H9 (cell line): ENCODE results near the gene SIDT2. TPM values are rescaled to one million over a fixed set of nuclear protein-coding genes. Genes with fewer than 3 reads are reported as not detected.

ENCODE experiments used
- DNase-seq: peaks from one replicate; pipeline ENCODE4 v3.0.0-alpha.2; 2017
- H2AFZ ChIP-seq: one replicate; pipeline ENCODE4 v1.6.1; 2013; ENCODE audit warnings: mild to moderate bottlenecking, low read length, control low read depth, moderate library complexity
- H2AK5ac ChIP-seq: 2 replicates; pipeline ENCODE4 v1.6.1; 2013; ENCODE audit warnings: low read length, control low read depth, mixed read lengths; ENCODE audit not compliant: insufficient read length
- H2BK120ac ChIP-seq: one replicate; pipeline ENCODE4 v1.6.1; 2013; ENCODE audit warnings: low read depth, mild to moderate bottlenecking, low read length, control low read depth, inconsistent platforms; ENCODE audit not compliant: poor library complexity, severe bottlenecking
- H2BK12ac ChIP-seq: 2 replicates; pipeline ENCODE4 v1.6.1; 2013; ENCODE audit warnings: low read length, control low read depth, mixed read lengths, low read depth; ENCODE audit not compliant: insufficient read length
- H2BK15ac ChIP-seq: 2 replicates; pipeline ENCODE4 v1.6.1; 2013; ENCODE audit warnings: low read depth, low read length, control low read depth
- H2BK20ac ChIP-seq: one replicate; pipeline ENCODE4 v1.6.1; 2013; ENCODE audit warnings: low read depth, mild to moderate bottlenecking, low read length, control low read depth, inconsistent platforms; ENCODE audit not compliant: poor library complexity, severe bottlenecking
- H2BK5ac ChIP-seq: 2 replicates; pipeline ENCODE4 v1.6.1; 2013; ENCODE audit warnings: low read length, control low read depth, mixed read lengths; ENCODE audit not compliant: insufficient read length
- H3K14ac ChIP-seq: 2 replicates; pipeline ENCODE4 v1.6.1; 2013; ENCODE audit warnings: low read length, control low read depth; ENCODE audit not compliant: insufficient read depth
- H3K18ac ChIP-seq: 2 replicates; pipeline ENCODE4 v1.6.1; 2013; ENCODE audit warnings: low read depth, mild to moderate bottlenecking, mixed read lengths, low read length, control low read depth; ENCODE audit not compliant: insufficient read length
- H3K23ac ChIP-seq: 2 replicates; pipeline ENCODE4 v1.6.1; 2013; ENCODE audit warnings: low read length, control low read depth, mixed read lengths, low read depth; ENCODE audit not compliant: insufficient read length
- H3K23me2 ChIP-seq: 2 replicates; pipeline ENCODE4 v1.6.1; 2013; ENCODE audit warnings: low read depth, mild to moderate bottlenecking, mixed read lengths, low read length, control low read depth; ENCODE audit not compliant: insufficient read length, poor library complexity, severe bottlenecking
- H3K27ac ChIP-seq: 2 replicates; pipeline ENCODE4 v1.5.1; 2013; ENCODE audit warnings: low read length, control low read depth, mixed read lengths, low read depth; ENCODE audit not compliant: insufficient read length
- H3K27me3 ChIP-seq: 2 replicates; pipeline ENCODE4 v1.6.1; 2013; ENCODE audit warnings: low read length, control low read depth, inconsistent platforms; ENCODE audit not compliant: insufficient read depth
- H3K4ac ChIP-seq: 2 replicates; pipeline ENCODE4 v1.6.1; 2013; ENCODE audit warnings: low read depth, mild to moderate bottlenecking, control low read depth, inconsistent platforms, low read length, moderate library complexity
- H3K4me1 ChIP-seq: 2 replicates; pipeline ENCODE4 v1.6.1; 2013; ENCODE audit warnings: low read length, control low read depth, inconsistent platforms; ENCODE audit not compliant: insufficient read depth
- H3K4me2 ChIP-seq: 2 replicates; pipeline ENCODE4 v1.6.1; 2013; ENCODE audit warnings: low read length, control low read depth, mixed read lengths; ENCODE audit not compliant: insufficient read length, insufficient read depth
- H3K56ac ChIP-seq: 2 replicates; pipeline ENCODE4 v1.6.1; 2013; ENCODE audit warnings: low read depth, mild to moderate bottlenecking, mixed read lengths, low read length, control low read depth; ENCODE audit not compliant: insufficient read length
- H3K79me1 ChIP-seq: 2 replicates; pipeline ENCODE4 v1.6.1; 2013; ENCODE audit warnings: low read depth, mild to moderate bottlenecking, moderate library complexity, low read length, control low read depth, inconsistent platforms; ENCODE audit not compliant: insufficient read depth, poor library complexity, severe bottlenecking
- H3K79me2 ChIP-seq: 2 replicates; pipeline ENCODE4 v1.6.1; 2013; ENCODE audit warnings: low read length, control low read depth, inconsistent platforms; ENCODE audit not compliant: insufficient read depth
- H3K9ac ChIP-seq: 2 replicates; pipeline ENCODE4 v1.6.1; 2013; ENCODE audit warnings: low read length, control low read depth, mixed read lengths; ENCODE audit not compliant: insufficient read length; ENCODE audit errors: extremely low read depth
- H3K9me3 ChIP-seq: one replicate; pipeline ENCODE4 v1.6.1; 2013; ENCODE audit warnings: low read depth, low read length, inconsistent platforms; ENCODE audit not compliant: control insufficient read depth
- H3T11ph ChIP-seq: one replicate; pipeline ENCODE4 v1.6.1; 2013; ENCODE audit warnings: mild to moderate bottlenecking, low read length, control low read depth, inconsistent platforms
- H4K20me1 ChIP-seq: one replicate; pipeline ENCODE4 v1.6.1; 2013; ENCODE audit not compliant: control insufficient read depth, insufficient read length, insufficient read depth
- H4K5ac ChIP-seq: 2 replicates; pipeline ENCODE4 v1.6.1; 2013; ENCODE audit warnings: low read depth, mild to moderate bottlenecking, mixed read lengths, low read length, control low read depth; ENCODE audit not compliant: insufficient read length
- H4K8ac ChIP-seq: replicated peaks from 2 replicates; pipeline ENCODE4 v1.6.1; 2013; ENCODE audit warnings: low read length, control low read depth, mixed read lengths, low read depth; ENCODE audit not compliant: insufficient read length
- H4K91ac ChIP-seq: 2 replicates; pipeline ENCODE4 v1.6.1; 2013; ENCODE audit warnings: low read depth, mild to moderate bottlenecking, moderate library complexity, mixed read lengths, low read length, control low read depth; ENCODE audit not compliant: insufficient read length
- H3K27ac Mint-ChIP-seq, 3 experiments: 2 replicates in 2 of 3; 3 replicates in 1 of 3; pipeline ENCODE4 v1.8.0; 2020 to 2021; ENCODE audit warnings: mixed read lengths in 3 of 3, mild to moderate bottlenecking in 1 of 3, moderate library complexity in 1 of 3
- H3K27me3 Mint-ChIP-seq: 2 replicates; pipeline ENCODE4 v1.8.0; 2021; ENCODE audit warnings: low read depth, mild to moderate bottlenecking, moderate library complexity, mixed read lengths
- H3K36me3 Mint-ChIP-seq, 3 experiments: 2 replicates in 2 of 3; 3 replicates in 1 of 3; pipeline ENCODE4 v1.8.0; 2020 to 2021; ENCODE audit warnings: low read depth in 3 of 3, mixed read lengths in 3 of 3; ENCODE audit not compliant: insufficient read depth in 1 of 3
- H3K4me1 Mint-ChIP-seq, 2 experiments: 2 replicates each; pipeline ENCODE4 v1.8.0; 2020; ENCODE audit warnings: mixed read lengths in 2 of 2
- H3K4me3 Mint-ChIP-seq, 2 experiments: 2 replicates in 1 of 2; 3 replicates in 1 of 2; pipeline ENCODE4 v1.8.0; 2020 to 2021; ENCODE audit warnings: mild to moderate bottlenecking in 2 of 2, mixed read lengths in 2 of 2, moderate library complexity in 1 of 2
- H3K9me3 Mint-ChIP-seq, 2 experiments: 2 replicates in 1 of 2; 3 replicates in 1 of 2; pipeline ENCODE4 v1.8.0; 2020; ENCODE audit warnings: mild to moderate bottlenecking in 2 of 2, mixed read lengths in 2 of 2, moderate library complexity in 1 of 2
- CTCF ChIP-seq: fragments of 200-600 bp; sonication (generic); conservative IDR thresholded peaks from 3 replicates; pipeline ENCODE4 v1.8.0; 2021; ENCODE audit warnings: antibody characterized with exemption, mild to moderate bottlenecking
- WGBS: extraction: QIAGEN DNeasy Blood & Tissue Kit; methylation state at CpG from one replicate; pipeline ENCODE4 v1.1.7; 2013; ENCODE audit warnings: missing lambda C conversion rate, low lambda C conversion rate, mixed read lengths; ENCODE audit not compliant: insufficient read length; ENCODE audit errors: extremely low coverage; 5-methylcytosine and 5-hydroxymethylcytosine counted together
- total RNA-seq: library from RNA; stranded (reverse); gene quantifications from 2 replicates; pipeline ENCODE4 v1.2.1, GENCODE V29; 2021

SIDT2 gene
- total RNA-seq, 1 experiment from 2014 or later, result 18.3 TPM

- H3K9me3 ChIP-seq, result no peaks in the 10 kb centered on the region
- TF ChIP-seq CTCF, result no peak
- no peak for DNase-seq
- no peak overlapping the region for H3T11ph ChIP-seq
- H4K5ac ChIP-seq, result no peak overlapping the region
- H3K23ac ChIP-seq, result no peak overlapping the region
- peaks cover 6 to 7% of the 10 kb centered on the region in 2 experiments for H3K4me1 Mint-ChIP-seq
- H2BK20ac ChIP-seq, result no peak overlapping the region
- no peak overlapping the region for H2BK120ac ChIP-seq
- H3K36me3 Mint-ChIP-seq, result peaks cover 9 to 67% (median 39%) of the 10 kb centered on the region in 3 experiments
- no peaks in the 10 kb centered on the region for H3K23me2 ChIP-seq
- no peak overlapping the region for H2AK5ac ChIP-seq
- no peak overlapping the region for H2BK12ac ChIP-seq
- no peak overlapping the region for H3K56ac ChIP-seq
- no peaks in the 10 kb centered on the region for H4K20me1 ChIP-seq
- no peaks in the 10 kb centered on the region for H3K79me1 ChIP-seq
- no peak overlapping the region for H3K4me2 ChIP-seq
- H3K4me1 ChIP-seq, result no peaks in the 10 kb centered on the region
- H4K91ac ChIP-seq, result no peak overlapping the region
- no peak overlapping the region for H3K4me3 Mint-ChIP-seq
- H3K27me3 Mint-ChIP-seq, result no peaks in the 10 kb centered on the region
- no CpG with 5 or more reads among the region's 9 CpGs for WGBS
- no peak overlapping the region for H2BK5ac ChIP-seq
- no peak overlapping the region for H3K14ac ChIP-seq
- peak overlapping the region in 1 of 3 experiments; percentile 33; a peak in 1 of 7 replicates for H3K27ac Mint-ChIP-seq
- H3K9ac ChIP-seq, result no peak overlapping the region
- H2BK15ac ChIP-seq, result no peak overlapping the region
- H3K27me3 ChIP-seq, result no peaks in the 10 kb centered on the region
- no peak overlapping the region for H3K27ac ChIP-seq
- no peak overlapping the region for H3K4ac ChIP-seq
- no peaks in the 10 kb centered on the region for H3K79me2 ChIP-seq
- H4K8ac ChIP-seq, result no peak overlapping the region
- no peaks in the 10 kb centered on the region for H3K9me3 Mint-ChIP-seq
- no peak overlapping the region for H2AFZ ChIP-seq
- no peak overlapping the region for H3K18ac ChIP-seq
Measured at GRCh38 chr11:117219001-117219400, 40.5 kb downstream of the SIDT2 start.
